ENCODE data around the gene ZNF367. TPM values are rescaled to one million over a fixed set of nuclear protein-coding genes. Genes with fewer than 3 reads are reported as not detected.

ZNF367 gene
- total RNA-seq, 1 experiment from 2014 or later = 10.1 TPM

DNA sequence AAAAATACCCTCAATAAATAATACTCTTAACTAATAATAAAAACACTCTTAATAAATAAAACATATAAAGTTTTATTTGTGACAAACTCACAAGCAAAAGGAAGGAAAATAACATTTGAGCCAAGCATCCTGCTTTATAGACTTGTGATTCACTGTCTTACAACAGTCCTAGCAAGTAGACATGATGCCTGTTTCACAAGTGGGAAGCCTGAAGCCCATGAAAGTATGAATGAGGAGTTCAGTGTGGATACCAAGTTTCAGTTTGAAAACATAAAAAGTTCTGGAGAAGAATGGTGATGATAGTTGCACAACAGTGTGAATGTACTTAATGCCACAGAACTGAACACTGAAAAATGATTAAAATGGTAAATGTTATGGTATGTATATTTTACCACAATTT lies 42.7 kb upstream of the ZNF367 start:
- Histone ChIP-seq H3K18ac (ENCODE audit: insufficient read length, low read depth, low read length) (no peak overlapping the region), H2BK12ac (ENCODE audit: insufficient read length, low read depth, low read length) (no peak overlapping the region), H4K5ac (ENCODE audit: insufficient read length, low read depth, low read length) (no peak overlapping the region), H4K20me1 (ENCODE audit: control insufficient read depth, insufficient read depth, insufficient read length) (no peaks in the 10 kb centered on the region), H3T11ph (ENCODE audit: low read length) (no peak overlapping the region), H3K9me3 (ENCODE audit: control insufficient read depth, low read depth, low read length) (no peaks in the 10 kb centered on the region), H4K91ac (ENCODE audit: insufficient read length, low read depth, low read length) (no peak overlapping the region), H3K23ac (ENCODE audit: insufficient read length, low read depth, low read length) (no peak overlapping the region), H3K79me1 (ENCODE audit: insufficient read depth, low read depth, low read length, poor library complexity, severe bottlenecking) (no peaks in the 10 kb centered on the region), H3K4me1 (ENCODE audit: insufficient read depth, low read length) (peaks cover 3% of the 10 kb centered on the region; the same call in 1 of the 2 replicates), H3K27me3 (ENCODE audit: insufficient read depth, low read length) (no peaks in the 10 kb centered on the region), H2BK20ac (ENCODE audit: low read depth, low read length, poor library complexity, severe bottlenecking) (no peak overlapping the region), H3K56ac (ENCODE audit: insufficient read length, low read depth, low read length) (no peak overlapping the region), H3K4ac (ENCODE audit: low read depth, low read length) (no peak overlapping the region), H2AK5ac (ENCODE audit: insufficient read length, low read length) (no peak overlapping the region), H2AFZ (ENCODE audit: low read length) (no peak overlapping the region), H2BK120ac (ENCODE audit: low read depth, low read length, poor library complexity, severe bottlenecking) (no peak overlapping the region), H4K8ac (replicated peaks; ENCODE audit: insufficient read length, low read depth, low read length) (no peak overlapping the region), H3K4me2 (ENCODE audit: insufficient read depth, insufficient read length, low read length) (no peak overlapping the region), H3K14ac (ENCODE audit: insufficient read depth, low read length) (no peak overlapping the region), H2BK5ac (ENCODE audit: insufficient read length, low read length) (no peak overlapping the region), H2BK15ac (ENCODE audit: low read depth, low read length) (no peak overlapping the region), H3K9ac (ENCODE audit: extremely low read depth, insufficient read length, low read length) (no peak overlapping the region), H3K79me2 (ENCODE audit: insufficient read depth, low read length) (no peaks in the 10 kb centered on the region), H3K27ac (ENCODE audit: insufficient read length, low read depth, low read length) (no peak overlapping the region), H3K23me2 (ENCODE audit: insufficient read length, low read depth, low read length, poor library complexity, severe bottlenecking) (no peaks in the 10 kb centered on the region)
- H3K9me3 Mint-ChIP-seq = no peaks in the 10 kb centered on the region
- H3K36me3 Mint-ChIP-seq (ENCODE audit: insufficient read depth in 1 of 3, low read depth in 3 of 3) = peaks cover 4 to 23% (median 16%) of the 10 kb centered on the region in 3 experiments; a peak in 6 of 7 replicates
- H3K27ac Mint-ChIP-seq = peak overlapping the region in 2 of 3 experiments; percentile 29 to 45; a peak in 3 of 7 replicates
- H3K4me3 Mint-ChIP-seq = no peak overlapping the region
- no peak for DNase-seq
- peaks cover 28 to 37% of the 10 kb centered on the region in 2 experiments for H3K4me1 Mint-ChIP-seq
- H3K27me3 Mint-ChIP-seq (ENCODE audit: low read depth) = no peaks in the 10 kb centered on the region
- TF ChIP-seq, protein P1, sequence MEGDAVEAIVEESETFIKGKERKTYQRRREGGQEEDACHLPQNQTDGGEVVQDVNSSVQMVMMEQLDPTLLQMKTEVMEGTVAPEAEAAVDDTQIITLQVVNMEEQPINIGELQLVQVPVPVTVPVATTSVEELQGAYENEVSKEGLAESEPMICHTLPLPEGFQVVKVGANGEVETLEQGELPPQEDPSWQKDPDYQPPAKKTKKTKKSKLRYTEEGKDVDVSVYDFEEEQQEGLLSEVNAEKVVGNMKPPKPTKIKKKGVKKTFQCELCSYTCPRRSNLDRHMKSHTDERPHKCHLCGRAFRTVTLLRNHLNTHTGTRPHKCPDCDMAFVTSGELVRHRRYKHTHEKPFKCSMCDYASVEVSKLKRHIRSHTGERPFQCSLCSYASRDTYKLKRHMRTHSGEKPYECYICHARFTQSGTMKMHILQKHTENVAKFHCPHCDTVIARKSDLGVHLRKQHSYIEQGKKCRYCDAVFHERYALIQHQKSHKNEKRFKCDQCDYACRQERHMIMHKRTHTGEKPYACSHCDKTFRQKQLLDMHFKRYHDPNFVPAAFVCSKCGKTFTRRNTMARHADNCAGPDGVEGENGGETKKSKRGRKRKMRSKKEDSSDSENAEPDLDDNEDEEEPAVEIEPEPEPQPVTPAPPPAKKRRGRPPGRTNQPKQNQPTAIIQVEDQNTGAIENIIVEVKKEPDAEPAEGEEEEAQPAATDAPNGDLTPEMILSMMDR (conservative IDR thresholded peaks at IDR 0.05) = no peak

Measured in H9 (cell line).